Left lung (tissue), 10 donors: ENCODE results near the gene SYNDIG1. TPM values are rescaled to one million over a fixed set of nuclear protein-coding genes. Genes with fewer than 3 reads are reported as not detected.

ENCODE experiments used
- ATAC-seq: fragments of 200-7000 bp; cut with Tn5 transposase; one replicate; pipeline ENCODE4 v1.9.1; 2020; ENCODE audit warnings: moderate library complexity
- DNase-seq, 4 donors: peaks; one replicate each; pipeline ENCODE4 v3.0.0-alpha.2; 2013 to 2020
- H3K27ac ChIP-seq, 2 donors: fragments of 200-600 bp; sonication (generic) in 1 of 2; one replicate each; pipeline versions ENCODE4 v1.5.0 to v1.8.0; 2020 to 2021
- H3K27me3 ChIP-seq, 2 donors: fragments of 200-600 bp; sonication (generic) in 1 of 2; one replicate each; pipeline versions ENCODE4 v1.5.0 to v1.8.0; 2020 to 2021
- H3K36me3 ChIP-seq, 2 donors: fragments of 200-600 bp; sonication (generic) in 1 of 2; one replicate each; pipeline versions ENCODE4 v1.5.0 to v1.8.0; 2020 to 2021
- H3K4me1 ChIP-seq, 2 donors: fragments of 200-600 bp; one replicate each; pipeline ENCODE4 v1.8.0; 2021
- H3K4me3 ChIP-seq, 2 donors: fragments of 200-600 bp; sonication (generic) in 1 of 2; one replicate each; pipeline versions ENCODE4 v1.5.0 to v1.8.0; 2020 to 2021; ENCODE audit warnings: mild to moderate bottlenecking in 1 of 2
- H3K9me3 ChIP-seq, 2 donors: fragments of 200-600 bp; sonication (generic) in 1 of 2; one replicate each; pipeline versions ENCODE4 v1.5.0 to v1.8.0; 2020 to 2021
- CTCF ChIP-seq, 2 donors: fragments of 200-600 bp; sonication (generic) in 1 of 2; IDR thresholded peaks; one replicate each; pipeline versions ENCODE4 v1.5.0 to v1.8.0; 2021; ENCODE audit warnings: antibody characterized with exemption in 2 of 2
- intact Hi-C, 2 donors: fragments of 100-400 bp; cut with DNase I; formaldehyde crosslinking; loops; one replicate each; pipeline versions ENCODE4 v1.11.2 to v1.14.2; 2022
- polyA plus RNA-seq, 6 donors: library from polyadenylated mRNA; unstranded; fragments of 120-200 nt; gene quantifications; one replicate each; pipeline ENCODE4 v1.2.1, GENCODE V29; 2013; ENCODE audit not compliant: insufficient read length in 6 of 6
- total RNA-seq, 2 donors: library from RNA; stranded (reverse); fragmentation: NEBNext Ultra II Directional; extraction: Animal tissue kit (Norgen Biotek cat#: 25700); gene quantifications; one replicate each; pipeline ENCODE4 v1.2.1, GENCODE V29; 2021
- donor health status: DM: no; HTN: yes; CAD: no.
- donor health status: DM: no; HTN: no; CAD: no.

Gene SYNDIG1
- total and polyA plus RNA-seq, 8 donors, result 1.3 to 7.8 (median 5.4) TPM

GRCh38 chr20:24488064-24488799 lies 18.8 kb downstream of the SYNDIG1 start:
- H3K36me3 ChIP-seq, result no peaks in the 10 kb centered on the region
- H3K27me3 ChIP-seq, result peaks cover 0 to 9% of the 10 kb centered on the region in 2 donors
- TF ChIP-seq CTCF (IDR thresholded peaks at IDR 0.05), result no peak
- no peaks in the 10 kb centered on the region for H3K9me3 ChIP-seq
- ATAC-seq (no peak), DNase-seq (no peak)
- intact Hi-C loops, result no loop called here
- no peak overlapping the region for H3K4me3 ChIP-seq
- no peaks in the 10 kb centered on the region for H3K4me1 ChIP-seq
- no peak overlapping the region for H3K27ac ChIP-seq

GRCh38 chr20:24488800-24489175 lies 19.4 kb downstream of the SYNDIG1 start:
- H3K36me3 ChIP-seq, result no peaks in the 10 kb centered on the region
- no peaks in the 10 kb centered on the region for H3K9me3 ChIP-seq
- DNase-seq, result no peak
- no peak for ATAC-seq
- H3K27me3 ChIP-seq, result peaks cover 0 to 9% of the 10 kb centered on the region in 2 donors
- intact Hi-C loops, result no loop called here
- H3K27ac ChIP-seq, result no peak overlapping the region
- no peaks in the 10 kb centered on the region for H3K4me1 ChIP-seq
- H3K4me3 ChIP-seq, result no peak overlapping the region
- no peak for TF ChIP-seq CTCF (IDR thresholded peaks at IDR 0.05)

- ATAC-seq (no peak), DNase-seq (no peak)
- no peak overlapping the region for H3K27ac ChIP-seq
- intact Hi-C loops, result no loop called here
- no peaks in the 10 kb centered on the region for H3K36me3 ChIP-seq
- no peaks in the 10 kb centered on the region for H3K9me3 ChIP-seq
- TF ChIP-seq CTCF (IDR thresholded peaks at IDR 0.05), result no peak
- H3K4me1 ChIP-seq, result no peaks in the 10 kb centered on the region
- no peak overlapping the region for H3K4me3 ChIP-seq
- H3K27me3 ChIP-seq, result peaks cover 0 to 9% of the 10 kb centered on the region in 2 donors
Measured at GRCh38 chr20:24489193-24489592, 19.8 kb downstream of the SYNDIG1 start.

- Histone ChIP-seq H3K4me1 (no peaks in the 10 kb centered on the region), H3K27ac (no peak overlapping the region), H3K27me3 (peaks cover 0 to 9% of the 10 kb centered on the region in 2 donors), H3K4me3 (no peak overlapping the region), H3K9me3 (no peaks in the 10 kb centered on the region), H3K36me3 (no peaks in the 10 kb centered on the region)
- ATAC-seq (no peak), DNase-seq (no peak)
- no peak for TF ChIP-seq CTCF (IDR thresholded peaks at IDR 0.05)
- intact Hi-C loops, result no loop called here
Measured at GRCh38 chr20:24489631-24490260, 20.3 kb downstream of the SYNDIG1 start.

GRCh38 chr20:24490598-24490997 lies 21.2 kb downstream of the SYNDIG1 start:
- no peak overlapping the region for H3K27ac ChIP-seq
- no peak for DNase-seq
- no peaks in the 10 kb centered on the region for H3K36me3 ChIP-seq
- no peak for ATAC-seq
- peaks cover 0 to 9% of the 10 kb centered on the region in 2 donors for H3K27me3 ChIP-seq
- H3K9me3 ChIP-seq, result no peaks in the 10 kb centered on the region
- intact Hi-C loops, result no loop called here
- no peak for TF ChIP-seq CTCF (IDR thresholded peaks at IDR 0.05)
- no peak overlapping the region for H3K4me3 ChIP-seq
- H3K4me1 ChIP-seq, result no peaks in the 10 kb centered on the region
